AG04450 (cell line): ENCODE data around the gene SPINT3. TPM values are rescaled to one million over a fixed set of nuclear protein-coding genes. Genes with fewer than 3 reads are reported as not detected.

Source experiments
- CTCF ChIA-PET: fragments of 300-600, 350-600 bp; formaldehyde crosslinking; extraction: SDS; loops from one replicate; lab custom pipeline; 2022; ENCODE audit warnings: antibody characterized with exemption, inconsistent platforms; lab: Charles Lee
- POLR2A ChIA-PET: fragments of 350-600 bp; formaldehyde crosslinking; extraction: SDS; loops from one replicate; lab custom pipeline; 2021; ENCODE audit warnings: antibody characterized with exemption, inconsistent platforms; lab: Yijun Ruan, JAX
- DNase-seq: peaks from one replicate; pipeline ENCODE4 v3.0.0-alpha.2; 2011; ENCODE audit warnings: low read depth, low spot score
- H3K27ac ChIP-seq: one replicate; pipeline ENCODE4 v1.5.1; 2012; ENCODE audit warnings: low read depth, low read length, control low read depth
- H3K27me3 ChIP-seq: one replicate; pipeline ENCODE4 v1.6.0; 2012; ENCODE audit warnings: low read length; ENCODE audit not compliant: control insufficient read depth, insufficient read depth
- H3K4me3 ChIP-seq: 2 replicates; pipeline ENCODE4 v1.5.1; 2011; ENCODE audit warnings: mild to moderate bottlenecking, low read depth, low read length, control low read depth
- H3K9me3 ChIP-seq: 2 replicates; pipeline ENCODE4 v1.5.1; 2012; ENCODE audit warnings: low read length; ENCODE audit not compliant: control insufficient read depth, insufficient read depth
- CTCF ChIP-seq: IDR thresholded peaks from 2 replicates; pipeline ENCODE4 v1.5.1; 2011; ENCODE audit warnings: low read depth, low read length, control low read depth, inconsistent platforms
- polyA plus RNA-seq: library from polyadenylated mRNA; depleted of rRNA; stranded (reverse); fragments of >200 nt; gene quantifications from 2 replicates; pipeline ENCODE4 v1.2.3, GENCODE V29; 2011

The SPINT3 gene
- polyA plus RNA-seq, 1 experiment, result not detected

- TF ChIP-seq CTCF, result no peak
- no peak overlapping the region for H3K4me3 ChIP-seq
- no peaks in the 10 kb centered on the region for H3K9me3 ChIP-seq
- ChIA-PET POLR2A (no interaction called here), CTCF (no interaction called here)
- H3K27ac ChIP-seq, result no peak overlapping the region
- no peak for DNase-seq
- H3K27me3 ChIP-seq, result peaks cover 4% of the 10 kb centered on the region
Measured at GRCh38 chr20:45509091-45509490, 6.3 kb downstream of the SPINT3 start.

GRCh38 chr20:45508068-45508886, 7.1 kb downstream of the SPINT3 start:
- TF ChIP-seq CTCF, result no peak
- DNase-seq, result no peak
- ChIA-PET POLR2A (no interaction called here), CTCF (no interaction called here)
- H3K27ac ChIP-seq, result no peak overlapping the region
- H3K4me3 ChIP-seq, result no peak overlapping the region
- H3K9me3 ChIP-seq, result no peaks in the 10 kb centered on the region
- H3K27me3 ChIP-seq, result peaks cover 4% of the 10 kb centered on the region

GRCh38 chr20:45507011-45507820, 8.2 kb downstream of the SPINT3 start:
- POLR2A ChIA-PET, result no interaction called here
- Histone ChIP-seq H3K27ac (no peak overlapping the region), H3K27me3 (peaks cover 4% of the 10 kb centered on the region), H3K4me3 (no peak overlapping the region), H3K9me3 (no peaks in the 10 kb centered on the region)
- DNase-seq, result no peak
- CTCF ChIA-PET, result no interaction called here
- TF ChIP-seq CTCF, result no peak

- CTCF ChIA-PET, result no interaction called here
- Histone ChIP-seq H3K27ac (no peak overlapping the region), H3K27me3 (peaks cover 1% of the 10 kb centered on the region), H3K9me3 (no peaks in the 10 kb centered on the region), H3K4me3 (no peak overlapping the region)
- POLR2A ChIA-PET, result no interaction called here
- no peak for DNase-seq
- TF ChIP-seq CTCF, result no peak
Measured at GRCh38 chr20:45506398-45506797, 9.0 kb downstream of the SPINT3 start.

GRCh38 chr20:45503403-45503802, 12.0 kb downstream of the SPINT3 start:
- no peaks in the 10 kb centered on the region for H3K9me3 ChIP-seq
- no peak for TF ChIP-seq CTCF
- ChIA-PET CTCF (no interaction called here), POLR2A (no interaction called here)
- peaks cover 2% of the 10 kb centered on the region for H3K27me3 ChIP-seq
- H3K4me3 ChIP-seq, result no peak overlapping the region
- no peak overlapping the region for H3K27ac ChIP-seq
- DNase-seq, result no peak
